IPS-NIHi7 (cell line): ENCODE data around the gene MDM2.

Experiments
- DNase-seq: peaks from one replicate; pipeline ENCODE4 v3.0.0; 2012; ENCODE audit warnings: mixed read lengths; ENCODE audit errors: extremely low spot score

MDM2 gene

GRCh38 chr12:68877583-68877982 is 69.6 kb downstream of the MDM2 start:
- DNase-seq: no peak

GRCh38 chr12:68878283-68878682 is 70.3 kb downstream of the MDM2 start:
- no peak for DNase-seq

GRCh38 chr12:68878846-68879245 is 70.9 kb downstream of the MDM2 start:
- no peak for DNase-seq

- DNase-seq: no peak
Measured at GRCh38 chr12:68880660-68881325, 72.8 kb downstream of the MDM2 start.

GRCh38 chr12:68882251-68882964 is 74.4 kb downstream of the MDM2 start:
- DNase-seq: no peak

- DNase-seq: no peak
Measured at GRCh38 chr12:68883151-68883550, 75.2 kb downstream of the MDM2 start.

GRCh38 chr12:68884251-68884650 is 76.3 kb downstream of the MDM2 start:
- no peak for DNase-seq

- DNase-seq: no peak
Measured at GRCh38 chr12:68885381-68885780, 77.4 kb downstream of the MDM2 start.

- no peak for DNase-seq
Measured at GRCh38 chr12:68886636-68887572, 78.9 kb downstream of the MDM2 start.

- no peak for DNase-seq
Measured at GRCh38 chr12:68887641-68888040, 79.7 kb downstream of the MDM2 start.

GRCh38 chr12:68888243-68888642 is 80.3 kb downstream of the MDM2 start:
- DNase-seq: no peak

GRCh38 chr12:68890701-68891113 is 82.7 kb downstream of the MDM2 start:
- DNase-seq: no peak

- DNase-seq: no peak
Measured at GRCh38 chr12:68891141-68891540, 83.2 kb downstream of the MDM2 start.

GRCh38 chr12:68893201-68893600 is 85.2 kb downstream of the MDM2 start:
- DNase-seq: no peak

GRCh38 chr12:68893741-68894140 is 85.8 kb downstream of the MDM2 start:
- no peak for DNase-seq

- DNase-seq: no peak
Measured at GRCh38 chr12:68894276-68894855, 86.4 kb downstream of the MDM2 start.

- DNase-seq: no peak
Measured at GRCh38 chr12:68896881-68897540, 89.0 kb downstream of the MDM2 start.

- DNase-seq: no peak
Measured at GRCh38 chr12:68899251-68899771, 91.3 kb downstream of the MDM2 start.

- DNase-seq: no peak
Measured at GRCh38 chr12:68900241-68900640, 92.3 kb downstream of the MDM2 start.
